DMS53 (cell line): ENCODE data around the gene IGFLR1.

ENCODE experiments used
- DNase-seq: peaks from one replicate; lab custom pipeline; 2025; lab: John Stamatoyannopoulos, UW

The IGFLR1 gene

GRCh38 chr19:35739275-35740107 lies 2.8 kb downstream of the IGFLR1 start:
- DNase-seq = peak; percentile 47

GRCh38 chr19:35738887-35739229 lies 3.4 kb downstream of the IGFLR1 start:
- DNase-seq = no peak

GRCh38 chr19:35738021-35738886 lies 4.0 kb downstream of the IGFLR1 start:
- no peak for DNase-seq

- peak; percentile 61 for DNase-seq
Measured at GRCh38 chr19:35736913-35737886, 5.1 kb downstream of the IGFLR1 start.

- no peak for DNase-seq
Measured at GRCh38 chr19:35734889-35735288, 7.4 kb downstream of the IGFLR1 start.

- DNase-seq = no peak
Measured at GRCh38 chr19:35734273-35734672, 8.0 kb downstream of the IGFLR1 start.

GRCh38 chr19:35733180-35734125 lies 8.8 kb downstream of the IGFLR1 start:
- DNase-seq = no peak

GRCh38 chr19:35732540-35733179 lies 9.6 kb downstream of the IGFLR1 start:
- DNase-seq = no peak

- no peak for DNase-seq
Measured at GRCh38 chr19:35731779-35732405, 10.4 kb downstream of the IGFLR1 start.

GRCh38 chr19:35731353-35731752 lies 10.9 kb downstream of the IGFLR1 start:
- no peak for DNase-seq

GRCh38 chr19:35730326-35730725 lies 11.9 kb downstream of the IGFLR1 start:
- no peak for DNase-seq

GRCh38 chr19:35729763-35730162 lies 12.5 kb downstream of the IGFLR1 start:
- no peak for DNase-seq

GRCh38 chr19:35729021-35729420 lies 13.2 kb downstream of the IGFLR1 start:
- no peak for DNase-seq

GRCh38 chr19:35727956-35728706 lies 14.1 kb downstream of the IGFLR1 start:
- no peak for DNase-seq

- no peak for DNase-seq
Measured at GRCh38 chr19:35727053-35727955, 14.9 kb downstream of the IGFLR1 start.

- no peak for DNase-seq
Measured at GRCh38 chr19:35725216-35725861, 16.9 kb downstream of the IGFLR1 start.

- DNase-seq = no peak
Measured at GRCh38 chr19:35724560-35724959, 17.7 kb downstream of the IGFLR1 start.
